ENCODE data around the gene NRN1L. TPM values are rescaled to one million over a fixed set of nuclear protein-coding genes. Genes with fewer than 3 reads are reported as not detected.

Gene NRN1L
- total RNA-seq, 1 experiment from 2014 or later, result 1.1 TPM

- ChIA-PET CTCF (no interaction called here), POLR2A (no interaction called here)
- intact Hi-C loops (cut with micrococcal nuclease; ENCODE audit: unreplicated experiment), result no loop called here
- H3K27ac ChIP-seq (ENCODE audit: low read length), result peak overlapping the region; percentile 67
- H3K36me3 ChIP-seq (ENCODE audit: control insufficient read depth, insufficient read depth, low read length), result no peaks in the 10 kb centered on the region; the same call in 1 of the 2 replicates
- in situ Hi-C loops (cut with HindIII; ENCODE audit: low pct_unique_long_range_greater_than_20kb, low sequenced_read_pairs), result no loop called here
- no peaks in the 10 kb centered on the region for H3K4me1 ChIP-seq (ENCODE audit: control insufficient read depth, insufficient read depth, low read length)
- no peak for ATAC-seq
- TF ChIP-seq CTCF (IDR thresholded peaks at IDR 0.05), result no peak
- no peak for DNase-seq (ENCODE audit: low read depth, low spot score)
- no TSS peak for BruUV-seq (replicated peaks)
- no peaks in the 10 kb centered on the region for H3K9me3 ChIP-seq (ENCODE audit: control insufficient read depth, insufficient read depth, low read depth, low read length)
- H3K27me3 ChIP-seq (ENCODE audit: control insufficient read depth, insufficient read depth, low read length), result no peaks in the 10 kb centered on the region
- peak overlapping the region; percentile 63 to 83 for H3K4me3 ChIP-seq (ENCODE audit: low read depth in 2 of 2, low read length in 2 of 2)
These were observed 7.7 kb downstream of the NRN1L start for GRCh38 chr16:67892375-67892774.

GRCh38 chr16:67892899-67893742 lies 8.4 kb downstream of the NRN1L start, which contains the start of gene PSKH1:
Gene PSKH1 (plus strand): TSS chr16:67893254. CDS start chr16:67908750, 15,496 bp downstream.
- no peaks in the 10 kb centered on the region for H3K4me1 ChIP-seq (ENCODE audit: control insufficient read depth, insufficient read depth, low read length)
- intact Hi-C loops (cut with micrococcal nuclease; ENCODE audit: unreplicated experiment), result no loop called here
- no peaks in the 10 kb centered on the region; the same call in 1 of the 2 replicates for H3K36me3 ChIP-seq (ENCODE audit: control insufficient read depth, insufficient read depth, low read length)
- ChIA-PET CTCF (interaction anchor here (0.6 kb wide), 1 partner anchor 16 kb away, joined by 6 read pairs; no protein-coding TSS in a partner anchor), POLR2A (no interaction called here)
- ATAC-seq (peak; percentile 99), DNase-seq (ENCODE audit: low read depth, low spot score) (peak; percentile 46)
- peak within 1 kb of the TSS; percentile 86 for H3K27ac ChIP-seq (ENCODE audit: low read length)
- no peaks in the 10 kb centered on the region for H3K9me3 ChIP-seq (ENCODE audit: control insufficient read depth, insufficient read depth, low read depth, low read length)
- in situ Hi-C loops (cut with HindIII; ENCODE audit: low pct_unique_long_range_greater_than_20kb, low sequenced_read_pairs), result no loop called here
- BruUV-seq (replicated peaks), result no TSS peak
- TF ChIP-seq POLR2AphosphoS5 (IDR thresholded peaks at IDR 0.05; ENCODE audit: low read depth, low read length) (no peak; the same call in 1 of the 2 replicates), TCF7L2 (IDR thresholded peaks at IDR 0.05; ENCODE audit: low read depth, low read length) (no peak), REST (IDR thresholded peaks at IDR 0.05; ENCODE audit: insufficient read depth in 1 of 2, low read depth in 2 of 2, low read length in 1 of 2) (no peak), SIN3A (IDR thresholded peaks at IDR 0.05; ENCODE audit: borderline replicate concordance, insufficient read depth, low read depth, low read length) (no peak), CTCF (IDR thresholded peaks at IDR 0.05) (no peak)
- no peaks in the 10 kb centered on the region for H3K27me3 ChIP-seq (ENCODE audit: control insufficient read depth, insufficient read depth, low read length)
- peak within 1 kb of the TSS; percentile 80 to 83 for H3K4me3 ChIP-seq (ENCODE audit: low read depth in 2 of 2, low read length in 2 of 2)

Data from Panc1 (cell line).